BLaER1 treated with 17β-estradiol and CSF1 and Interleukin-3, amounts not matched to agents 10 nM and 100 nM (cell line): ENCODE data around the gene DFFA.
"Not testable (repeated sequence)": the region's sequence is repeated elsewhere in the genome, so short reads cannot be mapped to it uniquely, and the experiment has no call there.

Experiments
- H3K27ac ChIP-seq, 11 experiments: shearing (Covaris generic); formaldehyde crosslinking; 2 replicates each; pipeline ENCODE4 v1.8.1; 2022
- H3K27me3 ChIP-seq, 11 experiments: shearing (Covaris generic); formaldehyde crosslinking; 2 replicates each; pipeline ENCODE4 v1.8.1; 2022
- H3K36me3 ChIP-seq, 11 experiments: shearing (Covaris generic); formaldehyde crosslinking; 2 replicates each; pipeline ENCODE4 v1.8.1; 2022
- H3K4me1 ChIP-seq, 10 experiments: shearing (Covaris generic); formaldehyde crosslinking; 2 replicates each; pipeline ENCODE4 v1.8.1; 2022
- H3K4me2 ChIP-seq, 11 experiments: shearing (Covaris generic); formaldehyde crosslinking; 2 replicates each; pipeline ENCODE4 v1.8.1; 2022
- H3K4me3 ChIP-seq, 10 experiments: shearing (Covaris generic); formaldehyde crosslinking; 2 replicates each; pipeline ENCODE4 v1.8.1; 2022
- H3K9ac ChIP-seq, 11 experiments: shearing (Covaris generic); formaldehyde crosslinking; 2 replicates each; pipeline ENCODE4 v1.8.1; 2022
- H3K9me3 ChIP-seq, 11 experiments: shearing (Covaris generic); formaldehyde crosslinking; replicated peaks in 1 of 11; 2 replicates each; pipeline ENCODE4 v1.8.1; 2022
- H4K20me1 ChIP-seq, 11 experiments: shearing (Covaris generic); formaldehyde crosslinking; 2 replicates each; pipeline ENCODE4 v1.8.1; 2022
- Cebpa-rat ChIP-seq, 11 experiments: shearing (Covaris generic); IDR thresholded peaks; 2 replicates each; pipeline ENCODE4 v1.8.1; 2022

DFFA gene

GRCh38 chr1:10484521-10484920 is 12.2 kb upstream of the DFFA start:
- TF ChIP-seq Cebpa-rat (IDR thresholded peaks at IDR 0.05) = 0 out of 22 replicates have a peak, but pooled peaks of 1 of the 11 experiments have one; percentile 25
- Histone ChIP-seq H4K20me1 (peaks cover 6 to 94% (median 32%) of the 10 kb centered on the region in 11 experiments; a peak in 18 of 22 replicates), H3K4me3 (no peak overlapping the region), H3K9me3 (peaks cover 0 to 15% (median 9%) of the 10 kb centered on the region in 11 experiments; a peak in 16 of 22 replicates), H3K9ac (peak overlapping the region in 3 of 11 experiments; percentile 5 to 49 (median 24); a peak in 4 of 22 replicates), H3K4me2 (peak overlapping the region in 7 of 11 experiments; percentile 12 to 71 (median 39); a peak in 11 of 22 replicates), H3K36me3 (peaks cover 5 to 45% (median 23%) of the 10 kb centered on the region in 11 experiments; a peak in 19 of 22 replicates), H3K27me3 (no peaks in the 10 kb centered on the region), H3K4me1 (peaks cover 0 to 31% (median 13%) of the 10 kb centered on the region in 10 experiments; a peak in 13 of 20 replicates), H3K27ac (peak overlapping the region in 4 of 11 experiments; percentile 9 to 68 (median 50); a peak in 8 of 22 replicates)

DNA sequence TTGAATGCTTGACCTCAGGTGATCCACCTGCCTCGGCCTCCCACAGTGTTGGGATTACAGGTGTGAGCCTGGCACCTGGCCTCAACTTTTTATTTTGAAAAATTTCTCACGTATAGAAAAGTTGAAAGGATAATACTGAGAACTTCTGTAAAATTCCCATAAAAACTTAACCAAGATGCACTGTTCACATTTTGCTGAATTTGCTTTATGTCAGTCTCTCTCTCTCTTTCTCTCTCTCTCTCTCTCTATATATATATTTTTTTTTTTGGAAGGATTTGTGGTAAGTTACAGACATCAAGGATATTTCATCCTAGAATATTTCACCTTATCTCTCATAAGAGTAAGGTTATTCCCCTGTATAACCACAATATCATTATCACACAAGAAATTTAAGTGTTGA is 8.3 kb upstream of the DFFA start:
- Histone ChIP-seq H3K9me3 (peaks cover 0 to 6% (median 4%) of the 10 kb centered on the region in 11 experiments; a peak in 13 of 22 replicates), H3K4me1 (peaks cover 12 to 50% (median 25%) of the 10 kb centered on the region in 10 experiments), H4K20me1 (peaks cover 0 to 97% (median 35%) of the 10 kb centered on the region in 11 experiments; a peak in 16 of 22 replicates), H3K4me2 (no peak overlapping the region), H3K27me3 (no peaks in the 10 kb centered on the region), H3K27ac (no peak overlapping the region), H3K36me3 (peaks cover 0 to 30% (median 9%) of the 10 kb centered on the region in 11 experiments; a peak in 16 of 22 replicates), H3K9ac (no peak overlapping the region), H3K4me3 (no peak overlapping the region)
- no peak for TF ChIP-seq Cebpa-rat (IDR thresholded peaks at IDR 0.05)

GRCh38 chr1:10479296-10479695 is 7.0 kb upstream of the DFFA start:
- no peak for TF ChIP-seq Cebpa-rat (IDR thresholded peaks at IDR 0.05)
- H3K9ac ChIP-seq = no peak overlapping the region

GRCh38 chr1:10475510-10475909 is 3.2 kb upstream of the DFFA start:
- peak overlapping the region; percentile 70 to 90 (median 86) for H3K9ac ChIP-seq
- H3K27me3 ChIP-seq = no peaks in the 10 kb centered on the region
- H3K4me2 ChIP-seq = peak overlapping the region; percentile 88 to 98 (median 95)
- H4K20me1 ChIP-seq = peaks cover 0 to 62% (median 22%) of the 10 kb centered on the region in 11 experiments; a peak in 15 of 22 replicates
- TF ChIP-seq Cebpa-rat (IDR thresholded peaks at IDR 0.05) = no peak
- no peaks in the 10 kb centered on the region for H3K9me3 ChIP-seq
- peaks cover 0 to 14% (median 4%) of the 10 kb centered on the region in 11 experiments; a peak in 5 of 22 replicates for H3K36me3 ChIP-seq
- peaks cover 40 to 54% (median 43%) of the 10 kb centered on the region in 10 experiments for H3K4me1 ChIP-seq
- peak overlapping the region; percentile 58 to 84 (median 73); a peak in 21 of 22 replicates for H3K27ac ChIP-seq
- peak overlapping the region; percentile 80 to 92 (median 90) for H3K4me3 ChIP-seq

More at GRCh38 chr1:10479296-10479695, 7.0 kb upstream of the DFFA start:
- no peaks in the 10 kb centered on the region for H3K27me3 ChIP-seq
- no peak overlapping the region for H3K4me2 ChIP-seq
- no peak overlapping the region for H3K27ac ChIP-seq
- H4K20me1 ChIP-seq = peaks cover 0 to 89% (median 33%) of the 10 kb centered on the region in 11 experiments; a peak in 16 of 22 replicates
- H3K4me1 ChIP-seq = peaks cover 18 to 43% (median 25%) of the 10 kb centered on the region in 10 experiments
- peaks cover 0 to 25% (median 9%) of the 10 kb centered on the region in 11 experiments; a peak in 10 of 22 replicates for H3K36me3 ChIP-seq
- H3K9me3 ChIP-seq = no peaks in the 10 kb centered on the region
- H3K4me3 ChIP-seq = no peak overlapping the region

DNA sequence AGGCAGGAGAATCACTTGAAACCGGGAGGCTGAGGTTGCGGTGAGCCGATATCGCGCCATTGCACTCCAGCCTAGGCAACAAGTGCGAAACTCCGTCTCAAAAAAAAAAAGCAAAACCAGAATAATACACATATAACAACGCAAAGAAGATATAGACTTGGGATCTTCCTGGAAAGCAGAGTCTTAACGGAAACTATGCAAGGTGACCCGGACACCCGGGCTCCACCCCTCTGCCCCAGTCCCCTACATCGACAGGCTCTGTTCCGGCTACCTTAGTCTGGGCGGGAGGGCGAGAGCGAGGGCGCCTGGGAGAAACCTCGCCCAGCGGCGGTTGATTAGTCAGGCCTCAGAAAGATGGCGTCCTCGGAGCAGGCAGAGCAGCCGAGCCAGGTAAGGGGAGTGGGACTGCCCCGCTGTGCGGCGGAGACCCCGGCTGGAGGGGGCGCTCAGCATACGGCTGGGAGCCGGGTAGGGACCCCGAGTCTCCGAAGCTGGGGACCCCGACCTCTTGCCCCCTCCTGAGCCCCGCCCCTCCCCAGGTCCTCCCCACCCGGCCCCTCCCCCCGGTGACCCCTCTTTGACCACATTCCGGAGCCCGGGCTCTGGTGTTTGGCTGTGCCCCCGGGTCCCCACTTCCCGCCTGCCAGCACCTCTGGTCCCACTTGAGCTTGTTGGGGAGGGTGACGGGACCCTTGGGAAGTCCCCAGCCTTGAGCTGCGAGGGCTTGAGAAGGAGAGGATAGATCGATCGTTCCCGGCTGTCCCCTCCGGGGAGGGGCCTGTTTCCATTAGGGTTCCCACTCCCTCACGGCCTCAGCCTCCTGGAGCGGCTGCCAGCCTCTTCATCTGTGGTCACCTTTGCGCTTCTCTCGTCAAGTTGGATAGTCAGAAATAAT is 2.5 kb upstream of the DFFA start, which contains the start of gene PEX14:
Gene PEX14 (plus strand): TSS at position 338 of the 895 bp plus-strand sequence. CDS start 17 bp downstream, at position 355.
- peaks cover 40 to 49% (median 43%) of the 10 kb centered on the region in 10 experiments for H3K4me1 ChIP-seq
- peak within 1 kb of the TSS; percentile 58 to 84 (median 73); a peak in 21 of 22 replicates for H3K27ac ChIP-seq
- no peak for TF ChIP-seq Cebpa-rat (IDR thresholded peaks at IDR 0.05)
- H3K4me3 ChIP-seq = peak within 1 kb of the TSS; percentile 80 to 92 (median 90)
- peaks cover 0 to 18% (median 7%) of the 10 kb centered on the region in 11 experiments; a peak in 11 of 22 replicates for H3K36me3 ChIP-seq
- H3K9me3 ChIP-seq = no peaks in the 10 kb centered on the region
- H4K20me1 ChIP-seq = peaks cover 0 to 55% (median 17%) of the 10 kb centered on the region in 11 experiments; a peak in 15 of 22 replicates
- peak within 1 kb of the TSS; percentile 88 to 98 (median 95) for H3K4me2 ChIP-seq
- peak within 1 kb of the TSS; percentile 70 to 90 (median 86) for H3K9ac ChIP-seq
- no peaks in the 10 kb centered on the region for H3K27me3 ChIP-seq

DNA sequence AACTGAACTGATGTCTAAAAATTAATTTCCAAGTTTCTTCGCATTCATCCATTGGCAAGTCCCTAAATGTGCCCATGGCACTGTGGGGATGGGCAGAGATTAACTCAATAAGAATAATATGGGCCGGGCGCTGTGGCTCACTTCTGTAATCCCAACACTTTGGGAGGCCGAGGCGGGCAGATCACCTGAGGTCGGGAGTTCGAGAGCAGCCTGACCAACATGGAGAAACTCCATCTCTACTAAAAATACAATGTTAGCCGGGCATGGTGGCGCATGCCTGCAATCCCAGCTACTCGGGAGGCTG is 1.9 kb upstream of the DFFA start:
- Histone ChIP-seq H4K20me1 (peaks cover 0 to 55% (median 17%) of the 10 kb centered on the region in 11 experiments; a peak in 15 of 22 replicates), H3K4me2 (peak overlapping the region; percentile 61 to 92 (median 73)), H3K4me3 (peak overlapping the region; percentile 80 to 92 (median 90)), H3K9ac (peak overlapping the region in 7 of 11 experiments; percentile 70 to 90 (median 86); a peak in 10 of 22 replicates), H3K4me1 (peaks cover 40 to 49% (median 43%) of the 10 kb centered on the region in 10 experiments), H3K27ac (peak overlapping the region in 8 of 11 experiments; percentile 68 to 84 (median 75); a peak in 13 of 22 replicates), H3K36me3 (peaks cover under 1 to 24% (median 9%) of the 10 kb centered on the region in 11 experiments; a peak in 19 of 22 replicates)
- H3K27me3 ChIP-seq, H3K9me3 ChIP-seq: not testable (repeated sequence)

GRCh38 chr1:10473145-10473765 is 926 bp upstream of the DFFA start:
- Histone ChIP-seq H3K9me3 (no peaks in the 10 kb centered on the region), H3K27ac (peak overlapping the region; percentile 9 to 82 (median 73); a peak in 19 of 22 replicates), H4K20me1 (peaks cover 0 to 54% (median 16%) of the 10 kb centered on the region in 11 experiments; a peak in 12 of 22 replicates), H3K9ac (peak overlapping the region; percentile 77 to 86 (median 85); a peak in 17 of 22 replicates), H3K4me2 (peak overlapping the region; percentile 64 to 95 (median 92)), H3K4me1 (peaks cover 42 to 51% (median 45%) of the 10 kb centered on the region in 10 experiments), H3K36me3 (peaks cover 11 to 29% (median 18%) of the 10 kb centered on the region in 11 experiments), H3K4me3 (peak overlapping the region; percentile 66 to 91 (median 79); a peak in 17 of 20 replicates), H3K27me3 (no peaks in the 10 kb centered on the region)
- TF ChIP-seq Cebpa-rat (IDR thresholded peaks at IDR 0.05) = no peak
